ENCODE results near the gene CAND1. TPM values are rescaled to one million over a fixed set of nuclear protein-coding genes. Genes with fewer than 3 reads are reported as not detected.

The CAND1 gene
- total RNA-seq: 10 to 100 TPM; 40.2 to 73.8 (median 49.0) TPM
- polyA plus RNA-seq: 10 to 100 TPM in 1 of 2 donors, 1 to 10 TPM in 1; 9.6 to 22.0 TPM

GRCh38 chr12:67268896-67269632 is at the start of gene CAND1:
CAND1 (plus strand) TSS chr12:67269358; CDS start chr12:67269718, 360 bp downstream.
- Histone ChIP-seq H3K27me3 (no peaks in the 10 kb centered on the region), H3K36me3 (no peaks in the 10 kb centered on the region), H3K4me1 (peaks cover 12 to 27% (median 20%) of the 10 kb centered on the region in 3 donors), H3K4me3 (peak within 1 kb of the TSS; percentile 86 to 89 (median 86)), H3K9me3 (no peaks in the 10 kb centered on the region), H3K27ac (peak within 1 kb of the TSS; percentile 95 to 100 (median 96))
- intact Hi-C loops (cut with DNase I): no loop called here
- peak; percentile 85 to 94 (median 87) for ATAC-seq
- DNase-seq: peak; percentile 96 to 99 (median 97)
- no peak for TF ChIP-seq CTCF (IDR thresholded peaks at IDR 0.05)
- WGBS, 2 donors: 0% methylated on average over 61 of the region's 61 CpGs
- peak; percentile 91 for FAIRE-seq

- no peak for FAIRE-seq
- Histone ChIP-seq H3K4me1 (no peaks in the 10 kb centered on the region), H3K27me3 (peaks cover 0 to 3% (median 0%) of the 10 kb centered on the region in 4 donors), H3K36me3 (no peaks in the 10 kb centered on the region), H3K4me3 (no peak overlapping the region), H3K27ac (no peak overlapping the region), H3K9me3 (no peaks in the 10 kb centered on the region)
- 27 to 29% methylated on average over 4 of the region's 4 CpGs for WGBS, 2 donors
- TF ChIP-seq CTCF (IDR thresholded peaks at IDR 0.05): no peak
- intact Hi-C loops (cut with DNase I): no loop called here
- peak in 4 of 6 donors; percentile 13 to 28 (median 16) for DNase-seq
- peak in 3 of 4 donors; percentile 63 to 78 (median 70) for ATAC-seq
Observed at GRCh38 chr12:67220065-67220464, 49.1 kb upstream of the CAND1 start.

GRCh38 chr12:67222302-67222701 is 46.9 kb upstream of the CAND1 start:
- 15 to 20% methylated on average over 4 of the region's 4 CpGs for WGBS, 2 donors
- no peak for FAIRE-seq
- intact Hi-C loops (cut with DNase I): no loop called here
- TF ChIP-seq CTCF (IDR thresholded peaks at IDR 0.05): peak in 2 of 4 donors; percentile 9 to 27
- Histone ChIP-seq H3K4me1 (no peaks in the 10 kb centered on the region), H3K27me3 (no peaks in the 10 kb centered on the region), H3K9me3 (no peaks in the 10 kb centered on the region), H3K4me3 (no peak overlapping the region), H3K27ac (no peak overlapping the region), H3K36me3 (no peaks in the 10 kb centered on the region)
- DNase-seq: no peak
- peak in 3 of 4 donors; percentile 20 to 61 (median 40) for ATAC-seq

DNA sequence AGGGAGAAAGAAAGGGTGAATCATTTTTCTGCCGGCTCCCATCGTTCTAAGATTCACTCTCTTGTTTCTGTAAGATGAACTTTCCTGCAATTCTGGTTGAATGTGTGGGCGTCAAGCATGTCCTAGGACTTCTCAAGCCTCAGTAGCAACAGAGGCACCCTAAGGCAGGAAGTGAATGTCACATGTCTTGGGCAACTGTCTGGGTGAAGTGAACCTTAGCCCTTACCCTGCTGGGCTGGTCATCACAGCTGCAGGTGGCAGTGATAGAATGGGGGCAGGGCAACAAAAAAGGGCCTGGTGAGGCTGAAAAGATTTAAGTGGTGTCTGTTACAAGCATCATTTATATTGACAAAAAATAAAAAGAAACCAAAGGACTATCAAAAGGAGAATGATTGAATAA is 45.9 kb upstream of the CAND1 start:
- no peaks in the 10 kb centered on the region for H3K9me3 ChIP-seq
- ATAC-seq (no peak), FAIRE-seq (no peak), DNase-seq (no peak)
- H3K36me3 ChIP-seq: no peaks in the 10 kb centered on the region
- intact Hi-C loops (cut with DNase I): no loop called here
- H3K4me3 ChIP-seq: no peak overlapping the region
- 66 to 75% methylated on average over 3 of the region's 3 CpGs for WGBS, 2 donors
- H3K27me3 ChIP-seq: no peaks in the 10 kb centered on the region
- H3K27ac ChIP-seq: no peak overlapping the region
- TF ChIP-seq CTCF (IDR thresholded peaks at IDR 0.05): no peak
- H3K4me1 ChIP-seq: no peaks in the 10 kb centered on the region

GRCh38 chr12:67237231-67237630 is 31.9 kb upstream of the CAND1 start:
- WGBS, 2 donors: 49 to 55% methylated on average over 4 of the region's 4 CpGs
- no peaks in the 10 kb centered on the region for H3K36me3 ChIP-seq
- TF ChIP-seq CTCF (IDR thresholded peaks at IDR 0.05): no peak
- H3K4me1 ChIP-seq: no peaks in the 10 kb centered on the region
- no peaks in the 10 kb centered on the region for H3K27me3 ChIP-seq
- H3K4me3 ChIP-seq: no peak overlapping the region
- H3K9me3 ChIP-seq: no peaks in the 10 kb centered on the region
- no peak for ATAC-seq
- FAIRE-seq: no peak
- intact Hi-C loops (cut with DNase I): no loop called here
- no peak for DNase-seq
- no peak overlapping the region for H3K27ac ChIP-seq
